Neural cell (in vitro differentiated cells): ENCODE results near the gene SCN4B. TPM values are rescaled to one million over a fixed set of nuclear protein-coding genes. Genes with fewer than 3 reads are reported as not detected.

ENCODE experiments used
- H2AFZ ChIP-seq: fragments of 200-600, 300-800 bp; sonication (generic), shearing (Covaris generic); 2 replicates; pipeline ENCODE4 v1.6.0; 2014; ENCODE audit warnings: low read depth, mild to moderate bottlenecking, antibody characterized with exemption, low read length, moderate library complexity
- H3F3A ChIP-seq: fragments of 200-600 bp; shearing (Covaris generic); 2 replicates; pipeline ENCODE4 v1.6.1; 2016; ENCODE audit warnings: mild to moderate bottlenecking, moderate library complexity, mixed read lengths, antibody characterized with exemption, low read length; ENCODE audit not compliant: insufficient read depth, poor library complexity, severe bottlenecking
- H3K27ac ChIP-seq: fragments of 200-600, 300-800 bp; sonication (generic), shearing (Covaris generic); 2 replicates; pipeline ENCODE4 v1.5.1; 2014; ENCODE audit warnings: mild to moderate bottlenecking, low read length, moderate library complexity
- H3K27me3 ChIP-seq: fragments of 300-800, 200-600 bp; sonication (generic), shearing (Covaris generic); 2 replicates; pipeline ENCODE4 v1.6.0; 2014; ENCODE audit warnings: mild to moderate bottlenecking, low read depth, low read length, moderate library complexity; ENCODE audit not compliant: insufficient read depth
- H3K36me3 ChIP-seq: fragments of 300-800, 200-600 bp; sonication (generic), shearing (Covaris generic); 2 replicates; pipeline ENCODE4 v1.5.1; 2014; ENCODE audit warnings: mild to moderate bottlenecking, antibody characterized with exemption, low read length, moderate library complexity; ENCODE audit not compliant: insufficient read depth
- H3K4me2 ChIP-seq: fragments of 300-800, 200-600 bp; sonication (generic), shearing (Covaris generic); 2 replicates; pipeline ENCODE4 v1.6.0; 2014; ENCODE audit warnings: mild to moderate bottlenecking, low read length
- H3K4me3 ChIP-seq: fragments of 300-800, 200-600 bp; sonication (generic), shearing (Covaris generic); 2 replicates; pipeline ENCODE4 v1.5.1; 2014; ENCODE audit warnings: mild to moderate bottlenecking, low read length, moderate library complexity
- H3K79me2 ChIP-seq: fragments of 200-600 bp; shearing (Covaris generic); replicated peaks from 2 replicates; pipeline ENCODE4 v1.6.0; 2014; ENCODE audit warnings: mild to moderate bottlenecking, low read length, moderate library complexity; ENCODE audit not compliant: insufficient read depth
- H3K9ac ChIP-seq: fragments of 300-800, 200-600 bp; sonication (generic), shearing (Covaris generic); 2 replicates; pipeline ENCODE4 v1.6.1; 2016; ENCODE audit warnings: mild to moderate bottlenecking, low read length, mixed read lengths
- H3K9me2 ChIP-seq: fragments of 200-600 bp; shearing (Covaris generic); 2 replicates; pipeline ENCODE4 v1.6.1; 2016; ENCODE audit warnings: mild to moderate bottlenecking, low read length, mixed read lengths; ENCODE audit not compliant: insufficient read depth
- H3K9me3 ChIP-seq: fragments of 200-600, 300-800 bp; sonication (generic), shearing (Covaris generic); 2 replicates; pipeline ENCODE4 v1.6.1; 2016; ENCODE audit warnings: mild to moderate bottlenecking, mixed run types, low read length, moderate library complexity, mixed read lengths
- H4K20me1 ChIP-seq: fragments of 200-600 bp; shearing (Covaris generic); 2 replicates; pipeline ENCODE4 v1.6.1; 2016; ENCODE audit warnings: mild to moderate bottlenecking, mixed run types; ENCODE audit not compliant: insufficient read depth
- CTCF ChIP-seq: fragments of 450-650 bp; IDR thresholded peaks from 2 replicates; pipeline ENCODE4 v1.5.1; 2014; ENCODE audit warnings: antibody characterized with exemption, mild to moderate bottlenecking, moderate library complexity; ENCODE audit not compliant: poor library complexity, severe bottlenecking
- EP300 ChIP-seq: fragments of 450-650 bp; conservative IDR thresholded peaks from 2 replicates; pipeline ENCODE4 v1.6.1; 2014; ENCODE audit warnings: antibody characterized with exemption, mild to moderate bottlenecking, moderate library complexity; ENCODE audit not compliant: poor library complexity, severe bottlenecking
- EZH2 ChIP-seq: fragments of 200-600, 300-800 bp; shearing (Covaris generic), sonication (generic); IDR thresholded peaks from 2 replicates; pipeline ENCODE4 v1.6.1; 2014; ENCODE audit warnings: antibody characterized with exemption, low read length, borderline replicate concordance, mild to moderate bottlenecking; ENCODE audit not compliant: insufficient read depth, poor library complexity, severe bottlenecking
- MXI1 ChIP-seq: fragments of 450-650 bp; conservative IDR thresholded peaks from 2 replicates; pipeline ENCODE4 v1.6.1; 2014; ENCODE audit warnings: antibody characterized with exemption, mild to moderate bottlenecking; ENCODE audit not compliant: poor library complexity, severe bottlenecking
- POLR2AphosphoS5 ChIP-seq: IDR thresholded peaks from 2 replicates; pipeline ENCODE4 v1.6.1; 2012
- RAD21 ChIP-seq: fragments of 450-650 bp; conservative IDR thresholded peaks from 2 replicates; pipeline ENCODE4 v1.6.1; 2014; ENCODE audit warnings: antibody characterized with exemption, mild to moderate bottlenecking, moderate library complexity
- REST ChIP-seq: IDR thresholded peaks from 2 replicates; pipeline ENCODE4 v1.6.1; 2012; ENCODE audit warnings: borderline replicate concordance
- SMC3 ChIP-seq: fragments of 450-650 bp; conservative IDR thresholded peaks from 2 replicates; pipeline ENCODE4 v1.6.1; 2014; ENCODE audit warnings: antibody characterized with exemption, mild to moderate bottlenecking, moderate library complexity; ENCODE audit not compliant: poor library complexity
- TAF1 ChIP-seq: IDR thresholded peaks from 2 replicates; pipeline ENCODE4 v1.6.1; 2012; ENCODE audit warnings: low read depth
- polyA plus RNA-seq: library from polyadenylated mRNA; depleted of rRNA; stranded (reverse); fragments of >200 nt; gene quantifications from 2 replicates; pipeline ENCODE4 v1.2.3, GENCODE V29; 2014

SCN4B gene
- polyA plus RNA-seq, 1 donor from 2014 or later = 0.61 TPM

GRCh38 chr11:118136341-118136740, 16.3 kb downstream of the SCN4B start:
- no peaks in the 10 kb centered on the region for H3K36me3 ChIP-seq
- no peaks in the 10 kb centered on the region for H3K9me2 ChIP-seq
- no peak overlapping the region for H3K27ac ChIP-seq
- no peak overlapping the region for H2AFZ ChIP-seq
- H3K4me2 ChIP-seq = no peak overlapping the region
- no peak overlapping the region for H3K4me3 ChIP-seq
- no peaks in the 10 kb centered on the region for H3K79me2 ChIP-seq
- H3K27me3 ChIP-seq = no peaks in the 10 kb centered on the region
- TF ChIP-seq EZH2 = no peak
- TF ChIP-seq SMC3 = no peak
- no peak for TF ChIP-seq RAD21
- TF ChIP-seq MXI1 = no peak
- no peak for TF ChIP-seq TAF1
- no peak for TF ChIP-seq CTCF
- no peak for TF ChIP-seq REST
- no peak overlapping the region for H3K9ac ChIP-seq
- H3F3A ChIP-seq = no peaks in the 10 kb centered on the region
- no peaks in the 10 kb centered on the region for H4K20me1 ChIP-seq
- H3K9me3 ChIP-seq = no peaks in the 10 kb centered on the region

GRCh38 chr11:118135796-118136165, 16.8 kb downstream of the SCN4B start:
- Histone ChIP-seq H3F3A (no peaks in the 10 kb centered on the region), H2AFZ (no peak overlapping the region), H3K27ac (no peak overlapping the region), H3K36me3 (no peaks in the 10 kb centered on the region), H3K9ac (no peak overlapping the region), H4K20me1 (no peaks in the 10 kb centered on the region), H3K79me2 (no peaks in the 10 kb centered on the region), H3K9me3 (no peaks in the 10 kb centered on the region), H3K9me2 (no peaks in the 10 kb centered on the region), H3K4me3 (no peak overlapping the region), H3K27me3 (no peaks in the 10 kb centered on the region), H3K4me2 (no peak overlapping the region)
- TF ChIP-seq TAF1 = no peak
- TF ChIP-seq RAD21 = no peak
- TF ChIP-seq EP300 = no peak
- TF ChIP-seq REST = no peak
- TF ChIP-seq MXI1 = no peak
- TF ChIP-seq POLR2AphosphoS5 = no peak
- no peak for TF ChIP-seq SMC3
- TF ChIP-seq EZH2 = no peak
- TF ChIP-seq CTCF = no peak
